ENCODE data around the gene FHL2. TPM values are rescaled to one million over a fixed set of nuclear protein-coding genes. Genes with fewer than 3 reads are reported as not detected.

FHL2 gene
- total and polyA plus RNA-seq, 8 donors, result 1.4 to 9.1 (median 3.9) TPM

DNA sequence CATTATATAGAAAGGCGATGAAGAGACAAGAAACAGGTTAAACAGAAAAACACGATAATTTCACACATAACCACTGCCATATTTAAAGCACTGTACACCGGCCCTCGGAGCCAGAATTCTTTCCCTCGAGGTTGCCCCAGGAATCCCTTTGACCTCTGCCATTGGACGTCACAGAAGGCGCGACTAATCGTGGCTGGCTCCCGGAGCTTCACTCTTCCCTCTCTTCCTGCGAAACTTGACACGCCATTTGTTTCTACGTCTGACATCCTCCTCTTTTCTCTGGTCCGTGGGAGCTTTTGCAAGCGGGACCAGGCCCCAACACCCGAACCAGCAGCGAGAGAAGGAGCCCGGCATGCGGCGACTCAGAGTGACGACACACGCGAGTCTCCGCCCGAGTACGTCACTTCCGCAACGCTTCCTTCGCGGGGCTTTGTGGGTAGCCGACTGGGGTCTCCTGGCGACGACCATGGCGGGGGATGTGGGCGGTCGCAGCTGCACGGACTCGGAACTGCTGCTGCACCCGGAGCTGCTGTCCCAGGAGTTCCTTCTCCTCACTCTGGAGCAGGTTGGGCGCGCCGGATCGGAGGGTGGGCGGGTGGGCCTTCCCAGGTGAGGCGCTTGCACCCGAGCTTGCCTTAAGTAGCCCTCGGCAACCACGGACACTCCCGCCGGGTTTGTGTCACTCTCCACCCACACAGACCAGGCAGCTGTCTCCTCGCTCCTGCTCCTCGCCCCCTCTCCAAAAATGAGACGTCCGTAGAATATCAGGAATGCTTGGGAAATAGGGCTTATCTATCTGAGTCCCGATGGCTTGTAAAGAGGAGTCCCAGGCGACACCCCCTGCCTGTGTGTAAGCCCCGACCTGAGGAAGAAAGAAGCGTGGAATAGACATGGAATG lies 61.5 kb downstream of the FHL2 start, which contains the start of gene C2orf49:
TSS of gene C2orf49 (plus strand) at position 419 of the 898 bp plus-strand sequence. CDS start at position 467, 48 bp downstream.
- WGBS, 2 donors, result 0% methylated on average over 58 of the region's 58 CpGs
- H3K9me3 ChIP-seq, result no peaks in the 10 kb centered on the region
- peak within 1 kb of the TSS; percentile 92 to 96 (median 93) for H3K27ac ChIP-seq
- ATAC-seq (peak; percentile 95 to 98 (median 97)), DNase-seq (peak; percentile 80 to 92 (median 84)), FAIRE-seq (no peak)
- intact Hi-C loops (cut with DNase I), result no loop called here
- no peaks in the 10 kb centered on the region for H3K27me3 ChIP-seq
- peaks cover 0 to 24% (median 5%) of the 10 kb centered on the region in 3 donors for H3K36me3 ChIP-seq
- H3K4me1 ChIP-seq, result peaks cover 4 to 20% (median 9%) of the 10 kb centered on the region in 3 donors
- peak within 1 kb of the TSS; percentile 71 to 89 (median 79) for H3K4me3 ChIP-seq
- no peak for TF ChIP-seq CTCF (IDR thresholded peaks at IDR 0.05)

DNA sequence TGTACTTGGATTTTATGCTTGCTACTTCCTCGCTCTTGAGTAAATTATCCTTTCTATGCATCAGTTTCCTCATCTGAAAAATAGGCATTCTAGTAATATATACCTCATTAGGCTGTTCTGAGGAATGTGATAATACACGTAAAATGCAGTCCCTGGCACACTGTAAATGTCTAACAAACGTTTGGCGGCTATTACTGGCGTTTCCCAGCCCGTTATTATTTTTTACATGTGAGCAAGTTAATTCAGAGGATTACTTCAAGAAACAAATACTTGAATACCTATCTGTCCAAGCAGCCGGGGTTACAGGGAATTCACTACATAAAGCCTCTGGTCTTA lies 62.1 kb downstream of the FHL2 start:
- intact Hi-C loops (cut with DNase I), result no loop called here
- TF ChIP-seq CTCF (IDR thresholded peaks at IDR 0.05), result no peak
- Histone ChIP-seq H3K27me3 (no peaks in the 10 kb centered on the region), H3K4me1 (peaks cover 4 to 20% (median 9%) of the 10 kb centered on the region in 3 donors), H3K9me3 (no peaks in the 10 kb centered on the region), H3K4me3 (peak overlapping the region; percentile 71 to 89 (median 79)), H3K27ac (peak overlapping the region; percentile 92 to 96 (median 93)), H3K36me3 (peaks cover 0 to 20% (median 0%) of the 10 kb centered on the region in 3 donors)
- FAIRE-seq (no peak), DNase-seq (no peak), ATAC-seq (no peak)
- 2 to 3% methylated on average over 7 of the region's 7 CpGs for WGBS, 2 donors

- Histone ChIP-seq H3K36me3 (peaks cover 0 to 7% (median 0%) of the 10 kb centered on the region in 3 donors), H3K4me1 (peaks cover 4 to 22% (median 9%) of the 10 kb centered on the region in 3 donors), H3K27ac (no peak overlapping the region), H3K27me3 (no peaks in the 10 kb centered on the region), H3K9me3 (no peaks in the 10 kb centered on the region), H3K4me3 (no peak overlapping the region)
- 92 to 96% methylated on average over 2 of the region's 2 CpGs for WGBS, 2 donors
- FAIRE-seq (no peak), ATAC-seq (no peak), DNase-seq (no peak)
- no peak for TF ChIP-seq CTCF (IDR thresholded peaks at IDR 0.05)
- intact Hi-C loops (cut with DNase I), result no loop called here
These were observed 63.4 kb downstream of the FHL2 start for GRCh38 chr2:105335469-105335868.

DNA sequence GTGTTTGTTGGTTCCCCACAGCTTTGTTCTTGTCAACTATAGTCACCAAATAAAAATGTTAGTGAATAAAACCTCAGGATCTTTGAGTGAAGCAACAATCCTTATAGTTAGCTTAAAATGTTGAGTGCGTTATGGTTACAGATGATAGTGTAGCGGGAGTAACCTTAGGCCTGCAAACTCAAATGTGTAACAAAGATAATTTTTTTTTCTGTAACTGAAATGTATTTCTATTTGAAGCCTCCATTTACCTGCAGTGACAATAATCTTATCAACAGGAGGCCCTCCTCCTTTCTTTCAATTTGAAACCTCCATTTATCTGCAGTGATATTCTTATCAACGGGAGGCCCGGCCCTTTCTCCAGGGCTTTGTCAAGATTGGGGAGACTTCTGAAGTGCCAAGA lies 64.6 kb downstream of the FHL2 start:
- Histone ChIP-seq H3K4me1 (peaks cover 4 to 24% (median 9%) of the 10 kb centered on the region in 3 donors), H3K27me3 (no peaks in the 10 kb centered on the region), H3K36me3 (no peaks in the 10 kb centered on the region), H3K27ac (no peak overlapping the region), H3K9me3 (no peaks in the 10 kb centered on the region), H3K4me3 (no peak overlapping the region)
- no peak for ATAC-seq
- DNase-seq, result no peak
- no peak for TF ChIP-seq CTCF (IDR thresholded peaks at IDR 0.05)
- intact Hi-C loops (cut with DNase I), result no loop called here
- WGBS, 2 donors, result 68 to 73% methylated on average over 4 of the region's 4 CpGs
- FAIRE-seq, result no peak
